Measurements from ENCODE around the gene SMG6.

The SMG6 gene

DNA sequence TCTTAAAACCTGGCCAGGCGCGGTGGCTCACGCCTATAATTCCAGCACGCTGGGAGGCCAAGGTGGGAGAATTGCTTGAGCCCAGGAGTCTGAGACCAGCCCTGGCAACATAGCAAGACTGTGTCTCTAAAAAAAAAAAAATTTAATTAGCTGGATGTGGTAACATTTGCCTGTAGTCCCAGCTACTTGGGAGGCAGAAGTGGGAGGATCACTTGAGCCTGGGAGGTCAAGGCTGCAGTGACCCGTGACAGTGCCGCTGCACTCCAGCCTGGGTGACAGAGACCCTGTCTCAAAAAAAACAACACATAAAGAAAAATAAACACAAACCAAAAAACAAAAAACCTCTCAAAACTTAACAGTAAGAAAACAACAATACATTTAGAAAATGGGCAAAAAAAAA lies 106.3 kb downstream of the SMG6 start:
- no peak for DNase-seq

DNA sequence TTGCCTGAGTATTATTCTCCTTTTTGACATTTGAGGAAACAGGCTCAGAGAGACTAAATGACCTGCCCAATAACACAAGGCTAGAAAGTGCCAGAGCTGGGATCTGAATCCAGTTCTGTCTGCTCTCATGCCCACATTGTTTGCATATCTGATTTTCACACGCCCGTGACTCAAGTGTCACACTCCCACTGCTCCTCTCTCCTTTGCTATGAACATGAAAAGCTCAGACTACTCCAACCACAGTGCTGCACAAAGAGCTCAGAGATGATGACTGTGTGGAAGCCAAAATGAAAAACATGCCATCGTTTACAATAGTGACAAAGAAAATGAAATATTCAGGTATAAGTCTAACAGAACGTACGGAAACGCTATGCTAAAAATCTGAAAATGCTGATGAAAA lies 107.9 kb downstream of the SMG6 start:
- peak; percentile 22 for DNase-seq

DNA sequence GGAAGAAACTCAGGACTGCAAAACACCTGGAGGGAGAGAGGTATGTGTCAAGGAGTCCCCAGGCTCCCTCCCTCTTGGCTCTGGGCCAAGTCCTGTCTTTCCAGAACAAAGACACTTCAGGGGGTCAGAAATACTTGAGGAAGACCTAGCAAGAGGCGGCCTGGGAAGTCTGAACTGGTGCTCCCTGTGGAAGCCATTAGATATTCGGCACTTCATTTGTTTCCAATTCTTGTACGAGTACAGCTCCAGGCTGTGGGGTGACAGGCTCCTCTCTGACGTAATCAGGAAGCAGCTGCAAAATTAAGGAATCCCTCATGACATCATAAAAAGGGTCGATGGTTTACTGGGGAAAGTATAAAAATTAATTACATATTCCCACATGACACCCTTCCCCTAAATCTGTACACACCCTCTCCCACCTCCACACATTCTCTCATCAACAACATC lies 108.7 kb downstream of the SMG6 start:
- DNase-seq, result peak; percentile 18

DNA sequence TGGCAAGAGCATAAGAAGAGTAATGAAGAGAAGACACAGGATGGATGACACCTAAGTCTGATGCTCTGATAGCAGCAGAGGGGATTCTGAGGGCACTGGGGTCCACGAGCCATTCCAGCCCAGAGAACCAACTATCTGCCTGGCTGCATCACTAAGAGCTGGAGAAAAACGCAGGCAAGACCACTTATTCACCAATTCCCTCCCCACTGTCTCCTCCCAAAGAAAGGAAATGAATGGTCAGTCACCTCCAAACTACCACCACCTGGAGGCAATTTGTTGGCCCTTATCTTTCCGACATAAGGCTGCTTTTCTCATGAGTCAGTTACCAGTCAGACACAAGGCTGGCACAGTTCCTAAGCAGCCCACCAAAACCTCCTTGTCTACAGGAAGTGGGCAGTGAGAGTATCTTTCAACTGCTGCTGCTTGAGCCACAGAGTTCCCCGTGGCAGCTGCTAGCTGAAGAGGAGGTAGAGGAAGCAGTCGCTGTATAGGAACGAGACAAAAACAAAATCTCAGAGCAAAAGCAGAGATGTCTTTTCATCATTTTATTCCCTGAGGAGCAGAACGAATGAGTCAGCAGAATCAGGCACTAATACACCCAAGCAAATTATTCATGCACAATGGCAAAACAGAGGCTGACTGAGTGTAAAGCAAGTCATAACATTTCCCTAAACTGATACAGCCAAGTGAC lies 111.1 kb downstream of the SMG6 start:
- no peak for DNase-seq

DNA sequence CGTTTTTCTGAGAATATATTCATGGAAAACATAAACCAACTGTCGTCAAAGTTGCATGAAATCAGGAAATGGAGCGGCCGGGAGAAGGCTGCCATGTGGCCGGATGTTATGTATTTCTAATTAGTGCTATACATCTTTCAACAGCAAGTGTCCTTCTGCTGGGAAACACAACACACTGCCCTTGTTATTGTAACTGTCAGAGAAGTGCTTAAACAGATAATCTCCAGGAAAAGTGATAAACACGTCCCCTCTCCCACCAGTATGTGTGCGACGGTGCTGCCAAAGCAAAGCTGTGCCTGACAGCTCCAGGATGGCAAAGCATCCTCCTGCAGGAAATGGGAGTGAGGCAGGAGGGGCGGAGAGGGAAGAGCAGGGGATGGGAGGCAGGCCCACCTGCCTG lies 111.8 kb downstream of the SMG6 start:
- no peak for DNase-seq

DNA sequence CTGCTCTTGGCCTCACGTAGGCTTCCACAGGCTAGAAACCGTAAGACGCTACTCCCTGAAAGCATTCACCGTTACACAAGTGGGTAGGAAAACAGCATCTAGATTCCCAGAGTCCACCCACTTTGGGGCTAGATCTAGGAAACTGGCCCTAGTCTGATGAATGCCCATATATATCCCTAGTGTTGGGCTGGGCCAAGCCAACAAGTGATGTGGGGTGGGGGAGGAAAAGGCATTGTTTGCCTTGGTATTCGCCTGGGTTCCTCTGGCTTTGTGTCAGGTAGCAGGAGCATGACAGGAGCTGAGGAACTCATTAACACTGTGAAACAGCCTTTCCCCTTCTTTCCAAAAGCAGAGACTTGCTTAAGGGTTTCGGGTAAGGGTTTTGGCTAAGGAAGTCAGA lies 112.4 kb downstream of the SMG6 start:
- no peak for DNase-seq

DNA sequence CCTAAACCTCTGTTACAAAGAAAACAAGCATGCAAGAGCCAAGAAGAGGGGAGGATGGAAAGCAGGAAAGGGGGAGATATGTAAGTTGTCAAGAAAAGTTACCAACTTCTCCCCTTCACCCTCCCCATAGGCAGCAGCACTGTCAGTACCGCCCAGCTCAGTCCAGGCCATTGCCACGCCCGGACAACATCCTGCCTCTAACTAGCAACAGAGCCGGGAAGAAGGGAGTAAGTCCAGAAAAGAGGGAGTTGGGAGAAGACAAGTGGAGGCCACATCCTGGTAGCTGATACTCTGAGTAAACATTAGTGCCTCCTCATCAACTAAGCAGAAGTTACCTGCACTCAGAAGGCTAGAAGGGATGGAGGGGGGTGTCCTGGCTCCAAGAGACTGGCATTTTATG lies 113.6 kb downstream of the SMG6 start:
- DNase-seq, result no peak

DNA sequence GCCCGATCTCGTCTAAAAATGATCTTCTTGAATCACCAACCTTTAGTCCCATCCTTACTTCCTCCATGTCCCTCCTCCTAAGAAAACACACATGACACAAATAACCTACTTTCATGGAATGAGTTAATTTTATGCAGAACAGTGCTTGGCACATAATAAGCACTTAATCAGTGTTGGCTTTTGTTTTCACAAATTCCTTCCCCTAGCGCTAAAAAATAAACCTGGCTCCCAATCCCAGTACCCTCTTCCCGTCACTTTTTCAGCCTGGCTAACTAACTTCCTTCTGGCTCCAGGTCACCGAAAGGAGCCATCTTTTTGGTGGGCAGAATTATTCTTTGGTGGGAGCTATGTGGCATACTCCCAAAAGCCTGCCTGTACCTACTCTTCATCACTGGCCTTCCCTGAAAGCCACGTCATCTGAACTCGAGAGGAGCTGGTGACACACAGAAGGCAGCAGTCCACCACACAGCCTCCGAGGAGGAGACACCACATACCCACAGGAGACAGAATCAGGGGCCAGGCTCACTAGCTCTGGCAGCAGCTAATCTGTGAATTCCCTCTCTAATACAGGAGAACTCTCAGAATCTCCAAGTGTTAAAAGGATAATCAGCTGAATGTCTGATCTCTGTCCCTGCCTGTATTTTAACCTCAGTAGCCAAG lies 114.5 kb downstream of the SMG6 start:
- no peak for DNase-seq

DNA sequence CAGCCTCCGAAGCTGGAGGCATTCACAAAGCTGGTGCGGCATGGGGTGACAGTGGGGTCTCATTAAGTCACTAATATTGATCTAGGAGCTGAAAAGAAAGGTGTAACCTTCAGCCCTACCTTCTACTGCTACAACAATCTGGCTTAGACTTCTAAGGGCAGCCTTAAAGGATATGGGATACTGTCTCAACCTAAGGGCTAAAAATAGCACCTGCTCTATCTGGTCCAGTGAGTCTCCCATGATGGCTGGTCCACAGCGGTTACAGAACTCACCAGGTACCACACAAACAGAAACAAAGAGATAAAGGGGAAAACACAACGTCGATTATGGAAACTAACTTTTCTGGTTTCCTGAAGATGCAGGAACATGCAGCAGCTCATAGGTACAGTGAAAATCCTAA lies 115.8 kb downstream of the SMG6 start:
- no peak for DNase-seq

DNA sequence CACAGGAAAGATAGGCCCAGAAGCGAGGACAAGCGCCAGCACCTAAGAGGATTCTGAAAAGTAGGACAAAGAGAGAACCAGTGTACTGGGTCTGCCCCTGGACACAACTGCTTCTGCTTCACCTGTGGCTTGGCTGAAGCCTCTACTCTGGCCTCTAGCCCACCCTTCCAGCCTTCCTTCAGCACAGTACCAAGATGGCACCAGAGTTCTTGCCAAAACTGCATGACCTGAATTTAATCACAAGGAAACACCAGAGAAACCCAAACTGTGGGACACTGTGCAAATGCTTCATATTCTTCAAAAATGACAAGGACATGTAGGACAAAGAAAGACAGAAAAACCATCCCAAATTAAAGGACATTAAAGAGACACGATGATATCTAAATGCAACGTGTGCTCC lies 116.6 kb downstream of the SMG6 start:
- DNase-seq, result no peak

DNA sequence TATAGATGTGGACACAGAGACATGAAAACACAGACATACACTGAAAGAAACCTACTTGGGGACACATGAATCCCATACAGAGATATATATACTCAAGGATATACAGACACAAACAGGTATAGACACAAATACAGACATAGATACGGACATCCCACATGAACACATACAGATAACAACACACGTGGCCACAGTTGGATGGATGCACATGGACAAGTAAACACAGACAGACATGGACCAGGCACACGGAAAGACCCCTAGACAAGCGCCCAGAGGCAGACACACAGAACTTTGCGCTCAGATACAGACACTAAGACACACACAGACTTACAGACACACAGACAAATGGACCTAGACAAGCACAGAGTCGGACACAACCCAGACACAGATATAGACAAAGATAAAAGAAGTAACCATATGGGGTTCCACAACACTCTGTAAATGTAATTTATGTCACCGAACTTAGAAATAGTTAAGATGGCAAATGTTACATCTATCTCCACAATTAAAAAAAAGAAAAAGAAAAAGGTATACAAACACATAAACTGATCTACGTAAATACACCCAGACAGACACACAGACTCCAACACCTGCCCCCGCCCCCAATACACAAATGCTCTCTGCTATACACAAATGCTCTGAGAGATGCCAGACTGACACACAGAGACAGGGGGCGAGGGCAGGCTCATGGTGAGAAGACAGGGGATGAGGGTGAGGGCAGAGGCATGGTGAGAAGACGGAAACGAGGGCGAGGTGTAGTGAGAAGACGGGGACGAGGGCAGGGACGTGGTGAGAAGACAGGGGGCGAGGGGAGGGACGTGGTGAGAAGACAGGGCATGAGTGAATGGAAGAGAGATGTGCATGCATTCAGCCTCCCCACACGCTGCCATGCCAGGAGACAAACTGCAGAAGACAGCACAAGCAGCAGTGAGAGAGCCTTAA lies 118.3 kb downstream of the SMG6 start:
- DNase-seq, result no peak

DNA sequence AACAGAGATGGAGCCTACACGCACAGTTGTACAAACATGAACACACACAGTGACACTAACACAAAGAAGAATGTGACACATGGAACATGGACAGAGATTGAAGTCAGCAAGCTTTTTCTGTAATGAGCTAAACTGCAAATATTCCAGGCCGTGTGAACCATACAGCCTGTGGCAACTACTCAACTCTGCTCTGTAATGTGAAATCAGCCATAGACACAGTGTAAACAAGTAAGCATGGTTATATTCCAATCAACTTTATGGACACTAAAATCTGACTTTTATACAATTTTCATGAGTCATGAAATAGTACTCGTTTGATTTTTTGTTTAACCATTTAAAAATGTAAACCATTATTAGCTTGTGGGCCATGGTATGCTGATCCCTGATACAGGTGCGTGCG lies 120.2 kb downstream of the SMG6 start:
- DNase-seq, result no peak

DNA sequence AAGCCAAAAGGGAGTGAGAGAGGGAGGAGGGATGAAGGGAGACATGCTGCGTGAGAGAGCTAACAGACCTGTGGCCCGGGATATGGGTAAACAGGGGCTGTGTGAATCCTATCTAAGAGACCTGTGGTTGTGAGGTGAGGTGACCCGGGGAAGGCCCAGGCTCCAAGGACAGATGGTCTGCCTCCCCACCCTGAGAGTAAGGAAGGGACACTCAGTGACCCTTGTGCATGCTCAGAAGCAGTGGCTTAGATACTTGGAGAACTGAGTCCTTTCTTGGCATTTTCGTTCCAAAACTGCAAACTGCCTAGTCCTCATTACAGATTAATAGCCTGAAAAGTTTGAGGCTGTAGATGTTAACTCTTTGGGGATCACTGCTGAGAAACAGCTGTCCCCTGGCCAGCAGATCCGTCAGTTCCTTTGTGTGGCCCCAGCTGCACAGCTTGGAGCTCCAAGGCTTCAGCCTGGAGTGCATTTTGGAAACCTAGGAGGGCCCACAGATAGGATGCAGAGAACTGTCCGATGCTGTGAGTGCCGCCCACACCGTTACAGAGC lies 121.6 kb downstream of the SMG6 start:
- DNase-seq, result no peak

DNA sequence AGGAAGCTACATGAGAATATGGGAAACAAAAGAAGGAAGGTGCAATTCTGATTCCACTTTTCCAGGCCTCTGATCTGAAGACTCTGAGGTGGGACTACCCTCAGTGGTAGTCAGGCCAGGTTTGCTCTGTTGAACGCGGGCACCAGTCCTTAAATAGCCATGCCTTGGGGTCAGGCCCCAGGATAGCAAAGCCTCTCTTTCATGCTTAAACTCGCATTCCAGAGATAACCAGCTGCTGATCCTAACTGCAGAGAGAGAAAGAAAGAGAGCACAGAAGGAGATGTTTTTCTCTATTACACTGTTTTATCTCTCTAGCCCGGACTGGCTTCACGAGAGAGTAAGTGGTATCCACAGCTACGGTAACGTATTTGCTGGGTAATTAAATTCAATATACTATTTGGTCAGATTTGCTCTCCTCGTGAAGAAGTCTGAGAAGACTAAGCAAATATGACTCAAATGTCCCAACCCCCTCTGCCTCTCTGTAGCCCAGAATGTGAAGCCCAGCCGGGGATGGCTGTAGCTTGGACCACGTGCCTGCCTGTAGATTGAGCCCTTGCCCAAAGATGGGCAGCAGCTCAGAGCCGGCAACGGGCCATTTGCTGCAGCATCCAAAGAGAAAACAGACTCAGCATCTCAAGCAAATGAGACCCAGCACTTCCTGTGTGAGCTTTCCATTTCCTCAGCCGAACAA lies 122.2 kb downstream of the SMG6 start:
- DNase-seq, result peak; percentile 64

DNA sequence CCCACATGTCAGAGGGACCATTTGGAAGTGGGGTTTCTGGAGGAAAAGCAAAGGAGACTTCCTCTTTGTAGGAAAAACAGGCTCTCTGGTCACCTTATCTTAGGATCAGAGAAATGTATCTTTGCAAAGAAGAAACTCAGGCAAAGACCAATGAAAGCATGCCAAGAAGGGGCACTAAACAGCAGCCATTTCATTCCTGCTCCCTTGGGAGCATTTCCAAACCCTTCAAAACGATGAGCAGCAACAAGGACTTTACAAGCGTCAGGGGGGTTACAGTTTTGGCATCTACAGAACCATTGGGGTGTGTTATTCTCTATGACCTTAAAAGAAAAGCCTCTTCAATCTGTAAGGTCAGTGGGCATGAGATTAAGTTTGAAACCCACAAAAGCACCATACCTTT lies 122.8 kb downstream of the SMG6 start:
- DNase-seq, result no peak

DNA sequence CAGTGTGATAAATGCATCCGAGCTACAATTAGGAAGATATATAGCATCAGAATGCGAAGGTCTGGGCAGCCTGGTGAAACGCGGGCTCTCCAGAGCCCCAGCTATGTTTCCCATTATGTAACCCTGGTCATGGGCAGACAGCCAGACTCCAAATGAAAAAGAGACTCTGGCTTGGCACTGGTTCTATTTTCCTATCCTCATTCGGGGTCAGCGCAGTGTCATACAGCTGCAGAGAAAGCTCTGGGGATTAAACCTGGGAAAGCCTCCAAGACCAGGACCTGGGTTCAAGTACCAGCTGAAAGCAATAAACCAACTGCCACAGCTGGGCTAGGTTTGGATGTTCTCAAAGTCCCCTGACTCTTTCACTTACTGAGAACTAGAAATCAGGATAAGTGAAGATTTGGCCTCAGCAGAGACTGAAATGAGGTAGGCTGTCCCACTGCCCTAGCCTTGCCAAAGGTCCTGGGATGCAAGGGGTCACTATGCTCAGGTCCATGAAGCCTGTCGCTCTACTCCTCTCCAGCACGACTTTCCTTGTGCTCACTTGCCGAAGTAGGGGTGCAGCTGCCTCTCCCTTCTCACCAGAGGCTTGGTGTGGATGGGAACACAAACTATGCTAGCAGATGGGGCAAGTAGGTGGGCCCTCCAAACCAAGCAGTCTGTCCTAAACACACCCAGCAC lies 123.8 kb downstream of the SMG6 start:
- DNase-seq, result peak; percentile 89

DNA sequence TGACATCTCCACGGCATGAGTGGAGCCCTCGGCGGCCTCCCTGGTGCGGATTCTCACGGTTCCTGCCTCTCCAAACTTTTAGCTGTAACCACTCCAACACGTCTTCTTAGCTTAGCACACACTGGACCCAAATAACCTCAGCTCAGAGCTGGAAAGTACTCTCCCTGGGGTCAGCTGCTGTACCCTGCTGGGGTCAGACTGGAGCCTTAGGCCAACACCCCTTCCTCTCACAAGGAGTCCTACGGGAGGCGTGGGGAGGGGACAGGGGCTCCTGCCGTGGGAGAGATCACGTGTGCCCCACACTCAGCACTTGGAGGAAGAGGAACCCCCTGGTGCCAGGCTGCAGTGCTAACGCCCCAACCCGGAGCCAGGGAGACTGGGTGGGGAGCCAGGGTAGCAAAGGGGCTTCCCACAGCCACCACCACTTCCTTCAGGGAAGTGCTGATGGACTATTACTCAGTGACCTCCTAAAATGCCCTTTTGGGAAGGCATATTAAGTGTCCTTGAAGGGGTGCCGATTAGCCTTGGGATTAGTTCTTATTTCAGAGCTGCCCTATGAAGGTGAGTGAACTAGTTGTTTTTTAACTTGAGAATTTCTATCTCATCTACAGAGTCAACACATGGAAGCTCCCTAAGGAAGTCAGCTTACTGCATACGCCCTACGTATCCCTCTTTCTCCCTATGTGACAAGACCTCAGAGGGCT lies 124.6 kb downstream of the SMG6 start:
- no peak for DNase-seq

DNA sequence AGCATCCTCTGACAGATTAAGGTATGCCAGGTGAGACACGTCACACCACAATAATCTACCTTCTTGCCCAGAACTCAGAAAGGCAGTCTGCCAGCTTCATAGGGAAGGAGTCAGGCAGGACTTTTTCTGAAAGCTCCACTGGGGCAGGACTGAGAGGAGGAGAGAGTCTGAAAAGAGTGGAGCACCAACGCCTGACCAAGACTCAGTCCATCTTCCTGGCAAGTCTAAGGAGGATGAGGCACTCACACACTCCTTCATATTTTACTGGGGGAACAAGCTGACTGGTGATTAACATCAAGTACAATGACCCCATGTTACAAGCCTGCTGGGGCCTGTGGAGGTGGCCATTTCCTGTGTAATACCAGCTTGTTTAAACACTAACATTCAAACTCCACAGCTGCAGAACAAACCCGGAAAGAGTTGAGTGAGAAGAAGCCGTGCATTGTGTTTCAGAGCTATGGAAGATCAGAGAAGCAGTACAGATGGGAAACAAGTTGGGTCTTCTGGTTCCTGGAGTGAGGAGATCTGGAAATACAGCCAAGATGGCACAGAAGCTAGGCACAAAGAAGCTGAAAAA lies 126.3 kb downstream of the SMG6 start:
- DNase-seq, result peak; percentile 49

DNA sequence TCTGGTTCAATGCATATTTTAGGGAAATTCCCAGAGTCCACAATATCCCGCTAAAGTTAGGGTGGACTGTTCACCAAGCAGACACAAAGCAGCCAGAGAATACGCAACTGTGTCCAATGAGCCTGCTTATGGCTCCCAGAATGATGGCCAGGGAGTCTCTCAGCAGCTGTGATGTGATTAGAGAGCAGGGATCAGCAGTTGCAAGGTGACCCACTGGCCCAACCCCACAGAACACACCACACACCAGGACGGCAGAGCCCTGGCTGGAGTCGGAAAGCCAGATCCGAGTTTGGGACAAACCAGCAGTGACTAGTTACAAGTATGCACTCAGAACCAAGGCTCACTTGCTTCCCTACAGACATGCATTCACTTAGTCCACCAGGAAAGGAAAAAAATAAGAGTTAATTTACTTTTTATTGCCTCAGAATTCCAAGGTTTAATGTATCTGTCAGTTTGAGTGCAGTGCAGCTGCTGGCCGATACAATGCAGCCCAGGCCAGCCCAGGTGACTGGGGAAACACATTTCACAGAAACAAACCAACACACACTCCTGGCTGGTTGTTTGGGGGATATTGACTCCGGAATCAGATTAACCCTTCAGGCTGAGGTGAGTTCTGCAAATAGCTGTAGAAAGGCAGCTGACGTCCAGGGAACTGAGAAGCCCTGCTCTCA lies 127.0 kb downstream of the SMG6 start:
- no peak for DNase-seq

DNA sequence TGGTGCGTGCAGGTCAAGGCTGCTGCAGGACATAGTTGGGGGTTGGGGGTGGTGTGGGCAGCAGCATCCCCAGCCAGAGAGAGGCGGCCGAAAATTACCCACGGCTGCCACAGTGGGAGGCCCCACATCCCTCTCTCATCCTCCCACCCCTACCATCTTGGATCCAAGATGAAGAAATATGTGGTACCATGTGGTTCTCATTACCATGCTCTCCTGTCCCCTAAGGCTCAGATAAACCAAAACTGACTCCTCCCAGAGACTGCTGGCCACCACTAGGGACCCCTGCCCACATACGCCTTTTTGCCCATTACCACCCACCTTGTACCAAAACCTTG lies 128.3 kb downstream of the SMG6 start:
- no peak for DNase-seq

Measured in NCI-H2029 treated with DMSO at 0.1 percent for 48 hours (cell line).